Colon (tissue), 2 donors: ENCODE data around the gene TMUB1.

ENCODE experiments used
- FAIRE-seq: peaks from 2 replicates; lab custom pipeline; 2012; peaks lifted over from hg19 to GRCh38; lab: Jason Lieb, UNC
- donor health status: control.
- donor health status: control.

The TMUB1 gene

GRCh38 chr7:151068069-151068773 is 15.1 kb downstream of the TMUB1 start:
- no peak for FAIRE-seq

- FAIRE-seq, result no peak
Measured at GRCh38 chr7:151066273-151066974, 16.9 kb downstream of the TMUB1 start.

- FAIRE-seq, result no peak
Measured at GRCh38 chr7:151065516-151065915, 17.8 kb downstream of the TMUB1 start.

- FAIRE-seq, result no peak
Measured at GRCh38 chr7:151064993-151065392, 18.3 kb downstream of the TMUB1 start.

- FAIRE-seq, result no peak
Measured at GRCh38 chr7:151064454-151064853, 18.8 kb downstream of the TMUB1 start.

GRCh38 chr7:151063212-151063561 is 20.1 kb downstream of the TMUB1 start:
- FAIRE-seq, result no peak

- FAIRE-seq, result no peak
Measured at GRCh38 chr7:151062399-151063211, 20.7 kb downstream of the TMUB1 start.

GRCh38 chr7:151062111-151062398 is 21.2 kb downstream of the TMUB1 start:
- FAIRE-seq, result no peak

- FAIRE-seq, result no peak
Measured at GRCh38 chr7:151061213-151062110, 21.8 kb downstream of the TMUB1 start.

- no peak for FAIRE-seq
Measured at GRCh38 chr7:151060416-151061212, 22.7 kb downstream of the TMUB1 start.

- FAIRE-seq, result no peak
Measured at GRCh38 chr7:151060113-151060415, 23.2 kb downstream of the TMUB1 start.

GRCh38 chr7:151059367-151060112 is 23.8 kb downstream of the TMUB1 start, which contains the start of gene SLC4A2:
Gene SLC4A2, plus strand, starts transcription at chr7:151059589. Its CDS starts 2,399 bp downstream, at chr7:151061988.
- no peak for FAIRE-seq

- FAIRE-seq, result no peak
Measured at GRCh38 chr7:151058781-151059366, 24.4 kb downstream of the TMUB1 start.

- no peak for FAIRE-seq
Measured at GRCh38 chr7:151057989-151058780, 25.1 kb downstream of the TMUB1 start.

- FAIRE-seq, result no peak
Measured at GRCh38 chr7:151057506-151057988, 25.7 kb downstream of the TMUB1 start, which contains the start of gene CDK5. Gene CDK5, minus strand, starts transcription at chr7:151057897. Its CDS starts 49 bp downstream, at chr7:151057848.

GRCh38 chr7:151056666-151057505 is 26.4 kb downstream of the TMUB1 start:
- FAIRE-seq, result no peak

GRCh38 chr7:151056283-151056665 is 27.0 kb downstream of the TMUB1 start:
- no peak for FAIRE-seq

GRCh38 chr7:151053751-151054150 is 29.5 kb downstream of the TMUB1 start:
- FAIRE-seq, result no peak
